Mesendoderm (in vitro differentiated cells): ENCODE results near the gene GRAMD2B.

Experiments used
- DNase-seq: peaks from one replicate; pipeline ENCODE4 v3.0.0; 2013
- H2AK5ac ChIP-seq: 2 replicates; pipeline ENCODE4 v1.6.1; 2013; ENCODE audit warnings: low read length, inconsistent platforms
- H2BK120ac ChIP-seq: 2 replicates; pipeline ENCODE4 v1.6.1; 2013; ENCODE audit warnings: low read depth, mild to moderate bottlenecking, low read length, moderate library complexity, mixed read lengths
- H2BK15ac ChIP-seq: replicated peaks from 2 replicates; pipeline ENCODE4 v1.6.1; 2013; ENCODE audit warnings: low read depth, mild to moderate bottlenecking, moderate library complexity
- H2BK5ac ChIP-seq: 2 replicates; pipeline ENCODE4 v1.6.1; 2013; ENCODE audit warnings: low read length, inconsistent platforms
- H3K18ac ChIP-seq: 2 replicates; pipeline ENCODE4 v1.6.1; 2013; ENCODE audit warnings: mild to moderate bottlenecking, low read length, mixed read lengths
- H3K23ac ChIP-seq: one replicate; pipeline ENCODE4 v1.6.1; 2013; ENCODE audit warnings: low read length
- H3K27ac ChIP-seq: 2 replicates; pipeline ENCODE4 v1.5.1; 2013; ENCODE audit warnings: low read depth, mild to moderate bottlenecking, inconsistent platforms, low read length, moderate library complexity
- H3K27me3 ChIP-seq: 2 replicates; pipeline ENCODE4 v1.6.1; 2013; ENCODE audit warnings: low read length, control low read depth, mild to moderate bottlenecking, inconsistent platforms; ENCODE audit not compliant: insufficient read depth, poor library complexity
- H3K36me3 ChIP-seq: 2 replicates; pipeline ENCODE4 v1.6.1; 2013; ENCODE audit warnings: low read length, inconsistent platforms; ENCODE audit not compliant: control insufficient read depth, insufficient read depth
- H3K4ac ChIP-seq: one replicate; pipeline ENCODE4 v1.6.1; 2013; ENCODE audit warnings: low read depth, mild to moderate bottlenecking, low read length, moderate library complexity
- H3K4me1 ChIP-seq: 2 replicates; pipeline ENCODE4 v1.6.1; 2013; ENCODE audit warnings: low read depth, low read length, inconsistent platforms; ENCODE audit not compliant: control insufficient read depth
- H3K4me2 ChIP-seq: 2 replicates; pipeline ENCODE4 v1.6.1; 2013; ENCODE audit warnings: low read length
- H3K4me3 ChIP-seq: 2 replicates; pipeline ENCODE4 v1.5.1; 2013; ENCODE audit warnings: mild to moderate bottlenecking, low read length
- H3K56ac ChIP-seq: one replicate; pipeline ENCODE4 v1.6.1; 2013; ENCODE audit warnings: low read length
- H3K79me1 ChIP-seq: 2 replicates; pipeline ENCODE4 v1.6.1; 2013; ENCODE audit warnings: low read length, inconsistent platforms
- H3K79me2 ChIP-seq: 2 replicates; pipeline ENCODE4 v1.6.1; 2013; ENCODE audit warnings: mild to moderate bottlenecking, low read length; ENCODE audit not compliant: control insufficient read depth, insufficient read depth
- H3K9ac ChIP-seq: 2 replicates; pipeline ENCODE4 v1.6.1; 2013; ENCODE audit warnings: low read length, inconsistent platforms
- H4K5ac ChIP-seq: one replicate; pipeline ENCODE4 v1.6.1; 2013; ENCODE audit warnings: low read length
- H4K8ac ChIP-seq: one replicate; pipeline ENCODE4 v1.6.1; 2013; ENCODE audit warnings: low read depth, mild to moderate bottlenecking, control low read depth, low read length, moderate library complexity
- WGBS: extraction: QIAGEN DNeasy Blood & Tissue Kit; methylation state at CpG from one replicate; pipeline ENCODE4 v1.1.7; 2013; ENCODE audit warnings: low lambda C conversion rate, missing lambda C conversion rate; ENCODE audit not compliant: insufficient coverage; ENCODE audit errors: extremely low coverage; 5-methylcytosine and 5-hydroxymethylcytosine counted together

The GRAMD2B gene

GRCh38 chr5:126513302-126513701 lies 90.1 kb downstream of the GRAMD2B start:
- H3K4me3 ChIP-seq, result no peak overlapping the region
- H3K9ac ChIP-seq, result no peak overlapping the region
- no peak overlapping the region for H3K23ac ChIP-seq
- H2BK120ac ChIP-seq, result no peak overlapping the region
- no peak overlapping the region for H4K8ac ChIP-seq
- no peak overlapping the region for H3K4me2 ChIP-seq
- no peak overlapping the region for H2AK5ac ChIP-seq
- H3K27me3 ChIP-seq, result no peaks in the 10 kb centered on the region
- no peak overlapping the region for H3K4ac ChIP-seq
- no peaks in the 10 kb centered on the region for H3K36me3 ChIP-seq
- no peak for DNase-seq
- no peak overlapping the region for H3K18ac ChIP-seq
- no peak overlapping the region for H2BK15ac ChIP-seq
- no peak overlapping the region for H2BK5ac ChIP-seq
- H3K56ac ChIP-seq, result no peak overlapping the region
- no peak overlapping the region for H3K27ac ChIP-seq
- no peaks in the 10 kb centered on the region for H3K79me1 ChIP-seq
- H3K4me1 ChIP-seq, result no peaks in the 10 kb centered on the region
- no CpG with 5 or more reads among the region's 2 CpGs for WGBS
- H3K79me2 ChIP-seq, result no peaks in the 10 kb centered on the region
- no peak overlapping the region for H4K5ac ChIP-seq

- Histone ChIP-seq H3K23ac (no peak overlapping the region), H4K8ac (no peak overlapping the region), H2BK15ac (no peak overlapping the region), H4K5ac (no peak overlapping the region), H3K56ac (no peak overlapping the region), H3K79me1 (no peaks in the 10 kb centered on the region), H3K36me3 (no peaks in the 10 kb centered on the region), H3K9ac (no peak overlapping the region), H3K4me3 (no peak overlapping the region), H2BK120ac (no peak overlapping the region), H3K27me3 (no peaks in the 10 kb centered on the region), H3K79me2 (no peaks in the 10 kb centered on the region), H3K4me1 (no peaks in the 10 kb centered on the region), H2BK5ac (no peak overlapping the region), H3K27ac (no peak overlapping the region), H3K4ac (no peak overlapping the region), H2AK5ac (no peak overlapping the region), H3K18ac (no peak overlapping the region), H3K4me2 (no peak overlapping the region)
- DNase-seq, result no peak
- no CpG with 5 or more reads among the region's 4 CpGs for WGBS
Measured at GRCh38 chr5:126513703-126514102, 90.5 kb downstream of the GRAMD2B start.

- Histone ChIP-seq H3K79me1 (no peaks in the 10 kb centered on the region), H3K4ac (no peak overlapping the region), H3K4me3 (no peak overlapping the region), H3K23ac (no peak overlapping the region), H3K56ac (no peak overlapping the region), H3K4me2 (no peak overlapping the region), H2BK5ac (no peak overlapping the region), H3K9ac (no peak overlapping the region), H3K27me3 (no peaks in the 10 kb centered on the region), H3K36me3 (no peaks in the 10 kb centered on the region), H4K8ac (no peak overlapping the region), H2AK5ac (no peak overlapping the region), H4K5ac (no peak overlapping the region), H3K18ac (no peak overlapping the region), H2BK15ac (no peak overlapping the region), H3K79me2 (no peaks in the 10 kb centered on the region), H2BK120ac (no peak overlapping the region), H3K4me1 (no peaks in the 10 kb centered on the region), H3K27ac (no peak overlapping the region)
- no CpG with 5 or more reads among the region's 4 CpGs for WGBS
- DNase-seq, result peak; percentile 31
Measured at GRCh38 chr5:126514131-126514557, 90.9 kb downstream of the GRAMD2B start.

- H3K56ac ChIP-seq, result no peak overlapping the region
- peak; percentile 32 for DNase-seq
- WGBS, result no CpG with 5 or more reads among the region's 9 CpGs
Measured at GRCh38 chr5:126514558-126515141, 91.4 kb downstream of the GRAMD2B start.

GRCh38 chr5:126515337-126515736 lies 92.1 kb downstream of the GRAMD2B start:
- no peak overlapping the region for H3K4ac ChIP-seq
- no peaks in the 10 kb centered on the region for H3K79me1 ChIP-seq
- no peak overlapping the region for H3K27ac ChIP-seq
- no peaks in the 10 kb centered on the region for H3K36me3 ChIP-seq
- H2BK15ac ChIP-seq, result no peak overlapping the region
- no peak overlapping the region for H3K9ac ChIP-seq
- no peak overlapping the region for H4K5ac ChIP-seq
- no peak overlapping the region for H2AK5ac ChIP-seq
- no peak overlapping the region for H3K4me2 ChIP-seq
- no peak overlapping the region for H3K4me3 ChIP-seq
- no peak overlapping the region for H2BK5ac ChIP-seq
- peak; percentile 67 for DNase-seq
- no peak overlapping the region for H3K18ac ChIP-seq
- no peaks in the 10 kb centered on the region for H3K79me2 ChIP-seq
- H3K4me1 ChIP-seq, result no peaks in the 10 kb centered on the region
- no peak overlapping the region for H3K23ac ChIP-seq
- H3K27me3 ChIP-seq, result no peaks in the 10 kb centered on the region
- no peak overlapping the region for H2BK120ac ChIP-seq
- H3K56ac ChIP-seq, result no peak overlapping the region
- H4K8ac ChIP-seq, result no peak overlapping the region

More at GRCh38 chr5:126514558-126515141, 91.4 kb downstream of the GRAMD2B start:
- no peaks in the 10 kb centered on the region for H3K4me1 ChIP-seq
- H3K79me1 ChIP-seq, result no peaks in the 10 kb centered on the region
- no peak overlapping the region for H3K4me2 ChIP-seq
- H2AK5ac ChIP-seq, result no peak overlapping the region
- no peak overlapping the region for H3K23ac ChIP-seq
- no peaks in the 10 kb centered on the region for H3K27me3 ChIP-seq
- no peak overlapping the region for H3K27ac ChIP-seq
- no peak overlapping the region for H2BK120ac ChIP-seq
- no peak overlapping the region for H2BK5ac ChIP-seq
- no peaks in the 10 kb centered on the region for H3K36me3 ChIP-seq
- H2BK15ac ChIP-seq, result no peak overlapping the region
- H3K18ac ChIP-seq, result no peak overlapping the region
- no peak overlapping the region for H4K5ac ChIP-seq
- no peaks in the 10 kb centered on the region for H3K79me2 ChIP-seq
- H4K8ac ChIP-seq, result no peak overlapping the region
- no peak overlapping the region for H3K4ac ChIP-seq
- H3K4me3 ChIP-seq, result no peak overlapping the region
- no peak overlapping the region for H3K9ac ChIP-seq

- Histone ChIP-seq H3K23ac (no peak overlapping the region), H3K27ac (no peak overlapping the region), H2BK120ac (no peak overlapping the region), H2BK5ac (no peak overlapping the region), H3K56ac (no peak overlapping the region), H4K5ac (no peak overlapping the region), H2AK5ac (no peak overlapping the region), H3K4me2 (no peak overlapping the region), H3K9ac (no peak overlapping the region), H3K27me3 (no peaks in the 10 kb centered on the region), H3K79me2 (no peaks in the 10 kb centered on the region), H3K4ac (no peak overlapping the region), H3K79me1 (no peaks in the 10 kb centered on the region), H3K36me3 (no peaks in the 10 kb centered on the region), H3K4me1 (no peaks in the 10 kb centered on the region), H3K4me3 (no peak overlapping the region), H4K8ac (no peak overlapping the region), H2BK15ac (no peak overlapping the region), H3K18ac (no peak overlapping the region)
- no peak for DNase-seq
- no CpG with 5 or more reads among the region's 1 CpG for WGBS
Measured at GRCh38 chr5:126516133-126516532, 92.9 kb downstream of the GRAMD2B start.
